HEK293 (cell line): Measurements from ENCODE around the gene ZKSCAN3.

Experiments
- CTCF ChIA-PET: fragments of 350-600 bp; formaldehyde crosslinking; extraction: SDS; loops from one replicate; lab custom pipeline; 2021; ENCODE audit warnings: antibody characterized with exemption; lab: Yijun Ruan, JAX
- POLR2A ChIA-PET: fragments of 300-600 bp; formaldehyde crosslinking; extraction: SDS; loops from one replicate; lab custom pipeline; 2020; ENCODE audit warnings: antibody characterized with exemption, inconsistent platforms; lab: Yijun Ruan, JAX
- H3K27ac ChIP-seq: fragments of 200-500 bp; sonication (Bioruptor generic); 2 replicates; pipeline ENCODE4 v1.5.1; 2014; ENCODE audit warnings: low read depth, low read length, control low read depth, inconsistent platforms; ENCODE audit errors: extremely low read depth
- H3K36me3 ChIP-seq, 2 experiments: fragments of 200-500 bp in 1 of 2; sonication (Bioruptor generic) in 1 of 2; 1 replicate in 1 of 2; 2 replicates in 1 of 2; pipeline ENCODE4 v1.5.1; 2014 to 2017; ENCODE audit warnings: inconsistent platforms in 2 of 2, low read length in 2 of 2; ENCODE audit not compliant: control insufficient read depth in 2 of 2, insufficient read depth in 1 of 2
- H3K4me1 ChIP-seq: fragments of 200-500 bp; sonication (Bioruptor generic); 2 replicates; pipeline ENCODE4 v1.5.1; 2014; ENCODE audit warnings: mild to moderate bottlenecking, low read length, inconsistent platforms; ENCODE audit not compliant: control insufficient read depth, insufficient read depth
- H3K4me3 ChIP-seq: 2 replicates; pipeline ENCODE4 v1.5.1; 2011; ENCODE audit warnings: low read depth, mild to moderate bottlenecking, control low read depth, low read length, moderate library complexity
- H3K9me3 ChIP-seq: fragments of 200-500 bp; sonication (Bioruptor generic); 2 replicates; pipeline ENCODE4 v1.5.1; 2014; ENCODE audit warnings: low read depth, low read length, inconsistent platforms; ENCODE audit not compliant: control insufficient read depth, insufficient read depth
- ATF2 ChIP-seq: fragments of 450-650 bp; formaldehyde crosslinking; IDR thresholded peaks from 2 replicates; pipeline ENCODE4 v1.5.1; 2016; ENCODE audit warnings: missing biosample characterization, missing genetic modification characterization, low read depth
- BCL11B ChIP-seq: fragments of 450-650 bp; formaldehyde crosslinking; IDR thresholded peaks from 2 replicates; pipeline ENCODE4 v1.5.1; 2016; ENCODE audit warnings: low read depth, missing biosample characterization, missing genetic modification characterization
- GLI4 ChIP-seq: fragments of 450-650 bp; formaldehyde crosslinking; IDR thresholded peaks from 2 replicates; pipeline ENCODE4 v1.5.1; 2016; ENCODE audit warnings: missing biosample characterization, missing genetic modification characterization
- KLF10 ChIP-seq: fragments of 450-650 bp; IDR thresholded peaks from 2 replicates; pipeline ENCODE4 v1.5.1; 2018; ENCODE audit warnings: missing biosample characterization, mild to moderate bottlenecking, missing genetic modification characterization
- KLF7 ChIP-seq: fragments of 450-650 bp; formaldehyde crosslinking; IDR thresholded peaks from 2 replicates; pipeline ENCODE4 v1.5.1; 2016; ENCODE audit warnings: missing biosample characterization, missing genetic modification characterization, borderline replicate concordance
- MEIS1 ChIP-seq: sonication (generic); formaldehyde crosslinking; IDR thresholded peaks from 2 replicates; pipeline ENCODE4 v1.8.1; 2022; ENCODE audit warnings: missing genetic modification reagents, mild to moderate bottlenecking, borderline replicate concordance
- PRDM1 ChIP-seq: fragments of 450-650 bp; formaldehyde crosslinking; IDR thresholded peaks from 2 replicates; pipeline ENCODE4; 2016; ENCODE audit warnings: missing biosample characterization, missing genetic modification characterization
- REPIN1 ChIP-seq: fragments of 450-650 bp; formaldehyde crosslinking; IDR thresholded peaks from 2 replicates; pipeline ENCODE4 v1.5.1; 2017; ENCODE audit warnings: missing biosample characterization, missing genetic modification characterization, low read depth
- SETDB1 ChIP-seq: IDR thresholded peaks from one replicate; pipeline ENCODE4 v1.6.1; 2017; ENCODE audit warnings: mild to moderate bottlenecking, low read length, moderate library complexity, mixed read lengths; ENCODE audit not compliant: insufficient read length
- ZBTB7A ChIP-seq: fragments of 450-650 bp; formaldehyde crosslinking; IDR thresholded peaks from 2 replicates; pipeline ENCODE4 v1.5.1; 2016; ENCODE audit warnings: low read depth, missing biosample characterization, missing genetic modification characterization
- ZIC2 ChIP-seq: fragments of 450-650 bp; formaldehyde crosslinking; IDR thresholded peaks from 2 replicates; pipeline ENCODE4 v1.5.1; 2016; ENCODE audit warnings: missing biosample characterization, missing genetic modification characterization
- ZNF175 ChIP-seq: fragments of 450-650 bp; formaldehyde crosslinking; IDR thresholded peaks from 2 replicates; pipeline ENCODE4 v1.5.1; 2016; ENCODE audit warnings: missing biosample characterization, missing genetic modification characterization
- ZNF248 ChIP-seq: fragments of 450-650 bp; formaldehyde crosslinking; IDR thresholded peaks from 2 replicates; pipeline ENCODE4 v1.5.1; 2017; ENCODE audit warnings: missing biosample characterization, missing genetic modification characterization
- ZNF292 ChIP-seq: fragments of 450-650 bp; formaldehyde crosslinking; IDR thresholded peaks from 2 replicates; pipeline ENCODE4 v1.5.1; 2016; ENCODE audit warnings: low read depth, missing biosample characterization, missing genetic modification characterization, borderline replicate concordance
- ZNF302 ChIP-seq: fragments of 450-650 bp; formaldehyde crosslinking; IDR thresholded peaks from 2 replicates; pipeline ENCODE4 v1.5.1; 2016; ENCODE audit warnings: missing biosample characterization, missing genetic modification characterization, low read depth
- ZNF341 ChIP-seq: fragments of 450-650 bp; formaldehyde crosslinking; IDR thresholded peaks from 2 replicates; pipeline ENCODE4; 2016; ENCODE audit warnings: low read depth, missing biosample characterization, missing genetic modification characterization
- ZNF366 ChIP-seq: fragments of 450-650 bp; formaldehyde crosslinking; conservative IDR thresholded peaks from 2 replicates; pipeline ENCODE4 v1.5.1; 2016; ENCODE audit warnings: missing biosample characterization, missing genetic modification characterization
- ZNF416 ChIP-seq: fragments of 450-650 bp; formaldehyde crosslinking; IDR thresholded peaks from 2 replicates; pipeline ENCODE4 v1.5.1; 2016; ENCODE audit warnings: missing biosample characterization, missing genetic modification characterization
- ZNF473 ChIP-seq: fragments of 450-650 bp; formaldehyde crosslinking; IDR thresholded peaks from 2 replicates; pipeline ENCODE4 v1.5.1; 2017; ENCODE audit warnings: missing biosample characterization, missing genetic modification characterization
- ZNF48 ChIP-seq: fragments of 450-650 bp; formaldehyde crosslinking; IDR thresholded peaks from 2 replicates; pipeline ENCODE4 v1.5.1; 2016; ENCODE audit warnings: missing biosample characterization, missing genetic modification characterization
- ZNF548 ChIP-seq: fragments of 450-650 bp; formaldehyde crosslinking; IDR thresholded peaks from 2 replicates; pipeline ENCODE4 v1.5.1; 2016; ENCODE audit warnings: missing biosample characterization, missing genetic modification characterization
- ZNF555 ChIP-seq: fragments of 450-650 bp; formaldehyde crosslinking; conservative IDR thresholded peaks from 2 replicates; pipeline ENCODE4 v1.5.1; 2017; ENCODE audit warnings: missing biosample characterization, mild to moderate bottlenecking, missing genetic modification characterization, inconsistent platforms
- TF ChIP-seq, protein P1 (sequence below): fragments of 450-650 bp; formaldehyde crosslinking; IDR thresholded peaks from 2 replicates; pipeline ENCODE4 v1.5.1; 2016; ENCODE audit warnings: missing biosample characterization, missing genetic modification characterization
- TF ChIP-seq, protein P2 (sequence below): fragments of 450-650 bp; formaldehyde crosslinking; IDR thresholded peaks from 2 replicates; pipeline ENCODE4 v1.5.1; 2016; ENCODE audit warnings: missing biosample characterization, missing genetic modification characterization
- TF ChIP-seq, protein P3 (sequence below): fragments of 450-650 bp; formaldehyde crosslinking; IDR thresholded peaks from 2 replicates; pipeline ENCODE4 v1.5.1; 2016; ENCODE audit warnings: missing biosample characterization, missing genetic modification characterization
- TF ChIP-seq, protein P4 (sequence below): fragments of 450-650 bp; formaldehyde crosslinking; IDR thresholded peaks from 2 replicates; pipeline ENCODE4 v1.5.1; 2016; ENCODE audit warnings: missing biosample characterization, missing genetic modification characterization

The ZKSCAN3 gene

GRCh38 chr6:28351087-28351486 is 1.3 kb downstream of the ZKSCAN3 start:
- H3K4me1 ChIP-seq = peaks cover 4% of the 10 kb centered on the region; the same call in 1 of the 2 replicates
- POLR2A ChIA-PET = interaction anchor here (0.9 to 2.2 kb wide), 3 partner anchors 15 to 99 kb away, joined by 4 to 34 read pairs (median 12); partner anchors contain the start of genes PGBD1, ZKSCAN4 and ZSCAN31
- H3K4me3 ChIP-seq = no peak overlapping the region
- CTCF ChIA-PET = interaction anchor here (0.6 kb wide), 1 partner anchor 543 kb away, joined by 3 read pairs; a partner anchor contains a TSS
- peaks cover 0 to 8% of the 10 kb centered on the region in 2 experiments; a peak in 1 of 3 replicates for H3K36me3 ChIP-seq
- no peak for TF ChIP-seq ZNF555 (tag by site-specific recombination)
- TF ChIP-seq ATF2 (tag by site-specific recombination) = no peak
- TF ChIP-seq SETDB1 = no peak
- TF ChIP-seq BCL11B (tag by site-specific recombination) = no peak
- TF ChIP-seq ZNF292 (tag by site-specific recombination) = no peak
- TF ChIP-seq MEIS1 = no peak
- TF ChIP-seq, protein P1, sequence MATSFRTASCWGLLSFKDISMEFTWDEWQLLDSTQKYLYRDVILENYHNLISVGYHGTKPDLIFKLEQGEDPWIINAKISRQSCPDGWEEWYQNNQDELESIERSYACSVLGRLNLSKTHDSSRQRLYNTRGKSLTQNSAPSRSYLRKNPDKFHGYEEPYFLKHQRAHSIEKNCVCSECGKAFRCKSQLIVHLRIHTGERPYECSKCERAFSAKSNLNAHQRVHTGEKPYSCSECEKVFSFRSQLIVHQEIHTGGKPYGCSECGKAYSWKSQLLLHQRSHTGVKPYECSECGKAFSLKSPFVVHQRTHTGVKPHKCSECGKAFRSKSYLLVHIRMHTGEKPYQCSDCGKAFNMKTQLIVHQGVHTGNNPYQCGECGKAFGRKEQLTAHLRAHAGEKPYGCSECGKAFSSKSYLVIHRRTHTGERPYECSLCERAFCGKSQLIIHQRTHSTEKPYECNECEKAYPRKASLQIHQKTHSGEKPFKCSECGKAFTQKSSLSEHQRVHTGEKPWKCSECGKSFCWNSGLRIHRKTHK (tag by site-specific recombination) = no peak
- no peak for TF ChIP-seq ZBTB7A (tag by site-specific recombination)
- TF ChIP-seq, protein P2, sequence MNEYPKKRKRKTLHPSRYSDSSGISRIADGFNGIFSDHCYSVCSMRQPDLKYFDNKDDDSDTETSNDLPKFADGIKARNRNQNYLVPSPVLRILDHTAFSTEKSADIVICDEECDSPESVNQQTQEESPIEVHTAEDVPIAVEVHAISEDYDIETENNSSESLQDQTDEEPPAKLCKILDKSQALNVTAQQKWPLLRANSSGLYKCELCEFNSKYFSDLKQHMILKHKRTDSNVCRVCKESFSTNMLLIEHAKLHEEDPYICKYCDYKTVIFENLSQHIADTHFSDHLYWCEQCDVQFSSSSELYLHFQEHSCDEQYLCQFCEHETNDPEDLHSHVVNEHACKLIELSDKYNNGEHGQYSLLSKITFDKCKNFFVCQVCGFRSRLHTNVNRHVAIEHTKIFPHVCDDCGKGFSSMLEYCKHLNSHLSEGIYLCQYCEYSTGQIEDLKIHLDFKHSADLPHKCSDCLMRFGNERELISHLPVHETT = no peak
- TF ChIP-seq ZNF175 (tag by site-specific recombination) = no peak
- TF ChIP-seq ZNF416 = no peak
- no peak for TF ChIP-seq REPIN1 (tag by site-specific recombination)
- TF ChIP-seq ZNF548 (tag by site-specific recombination) = no peak
- no peak for TF ChIP-seq ZIC2 (tag by site-specific recombination)
- H3K27ac ChIP-seq = no peak overlapping the region
- no peaks in the 10 kb centered on the region for H3K9me3 ChIP-seq

DNA sequence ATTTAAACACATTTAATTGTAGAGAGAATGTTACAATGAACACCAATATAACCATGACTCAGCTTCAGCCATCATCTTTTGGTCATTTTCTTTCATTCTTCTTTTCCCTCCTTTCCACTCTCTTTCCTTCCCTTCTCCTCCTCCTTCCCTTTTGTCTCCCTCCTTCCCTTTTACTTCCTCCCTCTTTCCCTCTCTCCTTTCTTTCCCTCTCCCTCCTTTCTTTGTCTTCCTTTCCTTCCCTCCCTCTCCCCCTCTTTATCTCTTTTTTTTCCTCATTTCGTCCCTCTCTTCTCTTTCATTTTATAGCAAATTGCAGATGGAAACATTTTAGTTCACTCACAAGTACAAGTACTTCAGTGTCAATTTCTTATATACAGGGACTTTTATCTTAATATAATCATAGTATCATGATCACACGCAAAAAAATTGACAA is 1.8 kb downstream of the ZKSCAN3 start:
- H3K4me3 ChIP-seq = no peak overlapping the region
- ChIA-PET CTCF (interaction anchor here (0.6 kb wide), 1 partner anchor 543 kb away, joined by 3 read pairs; a partner anchor contains a TSS), POLR2A (interaction anchor here (2.2 kb wide), 1 partner anchor 70 kb away, joined by 12 read pairs; the partner anchor contains the start of gene PGBD1)
- H3K9me3 ChIP-seq = no peaks in the 10 kb centered on the region
- peaks cover 4% of the 10 kb centered on the region; the same call in 1 of the 2 replicates for H3K4me1 ChIP-seq
- TF ChIP-seq, protein P3, sequence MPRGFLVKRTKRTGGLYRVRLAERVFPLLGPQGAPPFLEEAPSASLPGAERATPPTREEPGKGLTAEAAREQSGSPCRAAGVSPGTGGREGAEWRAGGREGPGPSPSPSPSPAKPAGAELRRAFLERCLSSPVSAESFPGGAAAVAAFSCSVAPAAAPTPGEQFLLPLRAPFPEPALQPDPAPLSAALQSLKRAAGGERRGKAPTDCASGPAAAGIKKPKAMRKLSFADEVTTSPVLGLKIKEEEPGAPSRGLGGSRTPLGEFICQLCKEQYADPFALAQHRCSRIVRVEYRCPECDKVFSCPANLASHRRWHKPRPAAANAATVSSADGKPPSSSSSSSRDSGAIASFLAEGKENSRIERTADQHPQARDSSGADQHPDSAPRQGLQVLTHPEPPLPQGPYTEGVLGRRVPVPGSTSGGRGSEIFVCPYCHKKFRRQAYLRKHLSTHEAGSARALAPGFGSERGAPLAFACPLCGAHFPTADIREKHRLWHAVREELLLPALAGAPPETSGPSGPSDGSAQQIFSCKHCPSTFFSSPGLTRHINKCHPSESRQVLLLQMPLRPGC = no peak
- TF ChIP-seq KLF10 (tag by site-specific recombination) (no peak), ZNF473 (tag by site-specific recombination) (no peak), ZNF248 (tag by site-specific recombination) (no peak), ZNF555 (tag by site-specific recombination) (no peak), GLI4 (no peak), ZNF366 (peak; percentile 96), PRDM1 (tag by site-specific recombination) (peak; percentile 99), ZNF302 (tag by site-specific recombination) (no peak), ZNF341 (tag by site-specific recombination) (no peak), KLF7 (peak; percentile 30; the same call in 1 of the 2 replicates), ZNF48 (tag by site-specific recombination) (no peak)
- TF ChIP-seq, protein P4, sequence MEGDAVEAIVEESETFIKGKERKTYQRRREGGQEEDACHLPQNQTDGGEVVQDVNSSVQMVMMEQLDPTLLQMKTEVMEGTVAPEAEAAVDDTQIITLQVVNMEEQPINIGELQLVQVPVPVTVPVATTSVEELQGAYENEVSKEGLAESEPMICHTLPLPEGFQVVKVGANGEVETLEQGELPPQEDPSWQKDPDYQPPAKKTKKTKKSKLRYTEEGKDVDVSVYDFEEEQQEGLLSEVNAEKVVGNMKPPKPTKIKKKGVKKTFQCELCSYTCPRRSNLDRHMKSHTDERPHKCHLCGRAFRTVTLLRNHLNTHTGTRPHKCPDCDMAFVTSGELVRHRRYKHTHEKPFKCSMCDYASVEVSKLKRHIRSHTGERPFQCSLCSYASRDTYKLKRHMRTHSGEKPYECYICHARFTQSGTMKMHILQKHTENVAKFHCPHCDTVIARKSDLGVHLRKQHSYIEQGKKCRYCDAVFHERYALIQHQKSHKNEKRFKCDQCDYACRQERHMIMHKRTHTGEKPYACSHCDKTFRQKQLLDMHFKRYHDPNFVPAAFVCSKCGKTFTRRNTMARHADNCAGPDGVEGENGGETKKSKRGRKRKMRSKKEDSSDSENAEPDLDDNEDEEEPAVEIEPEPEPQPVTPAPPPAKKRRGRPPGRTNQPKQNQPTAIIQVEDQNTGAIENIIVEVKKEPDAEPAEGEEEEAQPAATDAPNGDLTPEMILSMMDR (tag by site-specific recombination) = no peak
- TF ChIP-seq, protein P1 (tag by site-specific recombination) = no peak
- peaks cover 0 to 8% of the 10 kb centered on the region in 2 experiments; a peak in 1 of 3 replicates for H3K36me3 ChIP-seq
- H3K27ac ChIP-seq = no peak overlapping the region
